Umbilical cord (tissue), 2 donors: ENCODE results near the gene KRT5. TPM values are rescaled to one million over a fixed set of nuclear protein-coding genes. Genes with fewer than 3 reads are reported as not detected.

Source experiments
- DNase-seq: peaks from one replicate; pipeline ENCODE4 v3.0.0-alpha.2; 2015; ENCODE audit warnings: low spot score
- total RNA-seq: library from RNA; depleted of rRNA; stranded (reverse); fragments of >200 nt; gene quantifications from one replicate; pipeline ENCODE4 v1.2.3, GENCODE V29; 2014; ENCODE audit warnings: low replicate concordance; ENCODE audit not compliant: insufficient read depth

The KRT5 gene
- 446 TPM for total RNA-seq

- DNase-seq = peak; percentile 71
These were observed at the start of gene KRT5 for GRCh38 chr12:52519826-52520662. Gene KRT5 (minus strand): TSS chr12:52520394. CDS start chr12:52520296, 98 bp downstream.

GRCh38 chr12:52568111-52568510, 47.9 kb upstream of the KRT5 start:
- no peak for DNase-seq

DNA sequence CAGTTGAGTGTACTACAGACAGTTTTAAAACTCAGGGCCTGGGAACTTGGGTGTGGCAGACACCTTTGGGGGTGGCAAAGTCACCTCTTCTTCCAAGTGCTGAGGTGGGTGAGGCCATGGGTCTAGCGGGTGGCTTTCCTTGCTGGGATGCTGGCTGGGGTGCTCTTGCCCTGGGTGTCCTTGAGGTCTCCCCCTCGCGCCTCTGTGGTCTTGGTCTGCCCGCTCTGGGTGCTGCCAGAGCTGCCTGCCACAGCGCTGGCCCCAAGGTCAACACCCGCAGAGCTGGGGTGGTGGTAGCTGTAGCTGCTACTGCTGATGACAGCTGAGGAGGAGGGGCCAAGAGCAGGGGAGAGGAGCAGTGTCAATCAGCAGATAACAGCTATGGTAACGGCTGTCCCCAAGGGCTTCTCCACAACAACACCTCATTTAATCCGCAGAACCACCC, 46.7 kb upstream of the KRT5 start:
- DNase-seq = no peak

GRCh38 chr12:52564582-52564981, 44.4 kb upstream of the KRT5 start:
- DNase-seq = no peak

DNA sequence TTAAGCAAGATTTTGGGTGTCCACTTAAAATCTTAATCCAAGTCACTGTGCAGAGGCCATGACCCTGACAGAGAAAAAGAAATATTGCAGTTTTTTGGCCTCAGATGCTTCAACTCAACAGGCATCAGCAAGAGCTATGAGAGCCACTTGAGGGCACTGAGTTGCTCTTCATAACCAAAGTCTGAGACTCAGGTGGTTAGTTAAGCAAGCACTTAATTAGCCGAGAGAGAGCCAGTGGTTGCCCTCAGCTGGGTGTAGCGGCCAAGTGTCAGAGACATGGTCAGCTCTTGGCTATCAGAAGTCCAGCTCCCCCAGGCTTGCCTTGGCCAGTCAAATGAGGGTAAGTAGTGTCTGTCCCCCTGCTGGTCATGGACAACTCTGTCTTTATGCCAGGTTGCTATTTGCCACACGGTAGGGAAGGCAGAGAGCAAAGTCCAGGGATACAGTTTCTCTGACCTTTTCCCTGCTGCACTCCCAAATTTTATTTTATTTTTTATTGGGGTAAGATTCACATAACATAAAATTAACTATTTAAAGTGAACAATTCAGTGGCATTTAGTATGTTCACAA, 41.8 kb upstream of the KRT5 start:
- no peak for DNase-seq

GRCh38 chr12:52559979-52560378, 39.8 kb upstream of the KRT5 start:
- no peak for DNase-seq

- DNase-seq = no peak
These were observed 38.7 kb upstream of the KRT5 start for GRCh38 chr12:52558781-52559445.

- no peak for DNase-seq
These were observed 37.3 kb upstream of the KRT5 start for GRCh38 chr12:52557476-52557875.

- no peak for DNase-seq
These were observed 35.4 kb upstream of the KRT5 start for GRCh38 chr12:52555577-52555976.

DNA sequence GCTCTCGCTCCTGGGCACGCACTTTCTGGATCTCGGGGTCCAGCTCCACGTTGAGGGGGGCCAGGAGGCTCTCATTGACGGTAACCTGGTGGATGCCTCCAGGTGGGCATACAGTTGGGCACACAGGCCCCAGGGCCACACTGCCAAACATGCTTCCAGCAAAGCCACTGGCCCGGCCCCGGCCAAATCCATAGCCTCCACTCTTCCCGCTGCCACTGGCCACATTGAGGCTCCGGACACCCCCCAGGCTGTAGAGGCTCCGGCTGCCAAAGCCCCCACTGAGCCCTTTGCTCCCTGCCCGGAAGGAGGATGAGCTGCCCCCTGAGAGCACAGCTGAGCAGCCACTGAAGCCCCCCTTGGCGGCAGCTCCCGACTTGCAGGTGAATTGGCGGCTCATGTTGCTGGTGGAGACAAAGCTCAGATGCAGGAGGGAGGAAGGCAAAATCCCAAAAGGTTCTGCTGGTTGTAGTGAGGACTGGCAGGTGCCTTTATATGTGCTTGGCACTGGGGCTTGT, 32.5 kb upstream of the KRT5 start, which contains the start of gene KRT71:
TSS of gene KRT71 (minus strand) at position 465 of the 515 bp plus-strand sequence. CDS start at position 397, 68 bp downstream.
- no peak for DNase-seq

DNA sequence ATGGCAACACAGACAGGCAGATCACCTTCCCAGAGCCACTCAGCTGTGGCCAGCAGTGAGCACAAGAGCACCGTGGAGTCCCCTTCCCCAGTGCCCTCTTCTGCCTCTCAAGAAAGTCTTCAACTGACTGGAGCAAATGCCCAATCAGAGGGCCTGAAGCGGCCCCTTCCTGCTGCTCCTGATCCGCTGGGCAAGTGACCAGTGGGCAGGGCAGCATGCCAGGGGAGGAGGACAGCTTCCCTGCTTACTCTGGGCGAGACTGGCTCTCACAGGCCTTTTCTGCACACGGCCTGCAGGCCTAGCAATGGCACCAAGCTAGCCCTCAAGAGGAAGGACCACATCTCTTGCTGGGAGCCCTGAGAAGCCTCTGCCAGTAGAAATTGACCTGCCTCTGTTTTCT, 31.9 kb upstream of the KRT5 start:
- no peak for DNase-seq

DNA sequence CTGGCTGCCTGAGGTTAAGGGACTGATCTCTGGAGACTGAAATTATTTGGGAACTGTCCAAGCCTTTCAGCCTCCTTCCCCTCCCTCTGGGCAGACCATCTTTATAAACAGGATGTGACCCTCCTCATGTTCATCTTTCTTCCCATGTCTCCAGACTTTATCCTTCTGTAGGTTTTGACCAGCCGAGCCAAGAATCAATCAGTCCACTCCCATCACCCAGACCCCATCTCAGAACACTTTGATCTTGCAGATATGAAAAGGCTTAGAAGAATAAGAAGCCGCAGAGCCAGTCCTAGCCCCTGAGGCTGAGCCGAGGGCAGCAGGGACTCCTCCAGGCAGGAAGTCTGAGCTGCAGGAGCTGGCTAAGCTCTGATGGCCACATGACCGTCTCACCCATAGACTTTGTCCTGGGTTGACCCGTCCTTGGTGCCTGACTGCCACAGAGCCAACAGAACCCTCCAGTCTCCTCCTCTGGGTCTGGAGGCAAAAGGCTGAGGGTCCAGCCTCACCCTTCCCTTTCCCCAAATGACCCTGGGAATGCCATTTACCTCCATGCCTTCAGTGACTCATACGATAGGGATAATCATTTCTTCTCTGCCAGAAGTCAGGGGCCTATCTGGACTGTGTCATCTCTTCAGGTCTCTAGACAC, 31.1 kb upstream of the KRT5 start:
- DNase-seq = peak; percentile 25

DNA sequence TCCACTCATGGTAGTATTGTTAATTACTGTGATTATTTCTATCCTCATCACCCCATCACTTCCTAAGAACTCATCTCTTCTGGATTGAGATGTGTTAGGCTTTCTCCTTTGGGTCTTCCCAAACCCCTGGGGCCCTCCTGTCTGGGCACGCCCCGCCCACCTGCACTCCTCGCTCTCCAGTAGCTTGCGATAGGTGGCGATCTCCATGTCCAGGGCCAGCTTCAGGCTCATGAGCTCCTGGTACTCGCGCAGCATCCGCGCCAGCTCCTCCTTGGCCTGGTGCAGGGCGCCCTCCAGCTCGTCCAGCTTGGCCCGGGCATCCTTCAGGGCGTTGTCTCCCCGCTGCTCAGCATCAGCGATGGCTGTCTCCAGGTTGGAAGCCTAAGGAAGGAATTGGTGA, 25.9 kb upstream of the KRT5 start:
- DNase-seq = no peak

DNA sequence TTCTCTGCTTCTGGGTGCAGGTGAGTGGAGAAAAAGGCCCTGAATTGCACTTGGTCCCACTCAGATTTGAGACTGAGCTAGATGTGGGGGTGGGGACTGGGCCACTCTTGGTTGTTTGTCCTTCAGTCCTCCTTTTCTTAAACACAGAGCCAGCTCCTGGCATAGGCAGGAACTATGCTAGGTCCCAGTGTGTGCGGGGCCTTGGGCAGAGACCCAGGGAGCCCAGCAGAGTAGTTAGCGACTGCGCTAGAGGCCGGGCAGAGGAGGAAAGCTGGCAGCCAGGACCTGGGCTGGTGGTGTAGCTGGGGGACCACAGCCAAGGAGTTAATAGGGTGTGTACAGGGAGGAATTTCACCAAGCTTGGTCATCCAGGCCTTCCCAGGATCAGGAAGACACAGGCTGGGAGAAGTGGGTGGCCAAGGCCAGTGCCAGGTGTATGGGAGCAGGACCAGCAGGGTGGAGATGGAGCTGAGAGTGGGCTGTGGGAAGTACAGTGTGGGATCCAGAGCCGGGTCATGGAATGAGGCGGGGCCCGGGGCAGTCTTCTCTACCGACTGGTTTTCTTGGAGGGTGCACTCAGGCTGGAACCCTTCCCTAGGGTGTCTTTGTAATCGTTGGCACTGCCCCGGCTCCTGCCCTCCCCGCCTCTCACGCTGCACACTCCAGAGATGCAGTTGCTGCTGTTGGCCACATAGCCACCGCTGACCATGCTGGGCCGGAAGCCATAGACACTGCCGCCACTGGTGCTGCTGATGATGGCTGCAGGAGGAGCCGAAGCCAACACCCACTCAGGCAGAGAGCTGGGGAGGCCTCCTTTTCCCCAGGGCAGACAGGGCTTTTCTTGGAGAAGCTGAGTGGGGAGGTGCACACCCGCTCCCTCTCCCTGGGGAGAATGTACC, 24.0 kb upstream of the KRT5 start:
- DNase-seq = peak; percentile 33

- DNase-seq = no peak
These were observed 22.7 kb upstream of the KRT5 start for GRCh38 chr12:52542785-52543318.

DNA sequence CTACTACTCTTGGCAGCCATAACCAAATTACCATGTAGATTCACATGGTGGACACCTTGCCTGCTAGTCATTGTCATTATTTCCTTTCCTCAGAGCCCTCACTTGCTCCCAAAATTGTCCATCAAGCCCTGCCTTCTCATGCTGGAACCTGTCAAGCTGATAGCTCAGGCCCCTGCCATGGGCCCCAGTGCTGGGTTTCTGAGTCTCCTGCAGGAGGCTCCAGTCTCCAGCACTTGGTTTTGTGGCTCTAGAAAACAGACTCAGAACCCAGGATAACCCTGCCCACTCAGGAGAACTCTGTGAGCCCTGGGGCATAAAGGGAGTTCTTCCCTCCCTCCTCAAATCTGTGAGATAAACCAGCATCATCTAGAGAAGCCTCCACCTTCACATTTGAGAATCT, 22.0 kb upstream of the KRT5 start:
- DNase-seq = no peak

DNA sequence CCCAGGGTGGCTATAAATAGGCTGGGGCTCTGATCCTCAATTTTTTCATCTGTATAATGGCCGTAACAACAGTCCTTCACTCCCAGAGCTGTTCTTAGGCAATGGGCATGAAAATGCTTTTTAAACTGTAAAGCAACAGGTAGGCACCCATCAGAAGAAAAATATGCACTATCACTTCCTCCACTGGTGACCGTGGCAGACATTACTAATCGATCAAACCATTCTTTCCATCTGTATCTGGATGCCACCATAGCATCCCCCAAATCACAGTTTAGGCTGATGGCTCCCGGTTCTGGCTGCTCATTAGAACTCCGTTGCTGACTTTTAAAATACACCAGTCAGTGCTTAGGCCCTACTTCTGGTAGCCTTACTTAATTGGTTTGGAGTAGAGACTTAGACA, 21.5 kb upstream of the KRT5 start:
- DNase-seq = no peak

- DNase-seq = no peak
These were observed 20.3 kb upstream of the KRT5 start for GRCh38 chr12:52540531-52540930.

DNA sequence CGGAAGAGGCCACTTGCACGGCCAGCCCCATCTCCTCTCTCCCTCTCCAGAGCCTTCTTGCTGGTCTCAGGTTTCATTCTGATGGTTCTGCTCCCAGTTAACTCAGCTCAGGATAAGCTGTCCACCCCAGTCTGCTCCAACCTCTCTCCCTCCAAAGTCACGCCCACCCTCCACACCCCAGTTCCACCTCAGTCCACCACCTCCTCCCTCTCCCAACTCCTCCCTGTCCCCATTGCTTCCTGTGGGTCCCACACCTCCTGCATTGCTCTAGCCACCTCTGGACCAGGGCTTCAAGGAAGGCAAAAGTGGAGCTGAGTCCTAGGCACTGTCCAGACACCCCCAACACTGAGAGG, 19.6 kb upstream of the KRT5 start:
- no peak for DNase-seq

- DNase-seq = peak; percentile 84
These were observed 19.1 kb upstream of the KRT5 start for GRCh38 chr12:52539083-52539820.
